Stimulated activated CD8-positive, alpha-beta memory T cell treated with anti-CD3 and anti-CD28 coated beads, Interleukin-7, amount 100 ng/mL, for 48 hours (primary cell): ENCODE data around the gene PTPRG.

Experiments
- DNase-seq, 2 donors: peaks; one replicate each; pipeline ENCODE4 v3.0.0-alpha.2; 2020; ENCODE audit warnings: low read depth in 1 of 2; ENCODE audit errors: extremely low read depth in 1 of 2

PTPRG gene

DNA sequence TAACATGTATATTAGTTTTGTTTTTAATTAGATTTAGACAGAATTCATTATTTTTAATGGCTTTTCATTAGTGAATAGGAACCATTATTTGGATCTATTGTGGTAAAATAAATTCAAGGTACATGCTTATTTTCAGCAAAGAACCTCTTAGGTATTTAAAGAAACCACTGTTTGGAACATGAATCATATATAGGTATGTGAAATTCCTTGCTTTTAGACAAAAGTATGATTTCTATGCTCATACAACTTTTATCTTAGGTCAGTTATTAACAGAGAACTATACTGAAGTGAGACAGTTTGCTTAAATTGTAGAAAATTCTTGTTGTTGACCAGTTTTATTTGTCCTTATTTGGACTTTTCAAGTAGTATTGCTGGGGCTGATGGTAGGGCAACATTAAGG is 422.1 kb downstream of the PTPRG start:
- DNase-seq, result no peak

DNA sequence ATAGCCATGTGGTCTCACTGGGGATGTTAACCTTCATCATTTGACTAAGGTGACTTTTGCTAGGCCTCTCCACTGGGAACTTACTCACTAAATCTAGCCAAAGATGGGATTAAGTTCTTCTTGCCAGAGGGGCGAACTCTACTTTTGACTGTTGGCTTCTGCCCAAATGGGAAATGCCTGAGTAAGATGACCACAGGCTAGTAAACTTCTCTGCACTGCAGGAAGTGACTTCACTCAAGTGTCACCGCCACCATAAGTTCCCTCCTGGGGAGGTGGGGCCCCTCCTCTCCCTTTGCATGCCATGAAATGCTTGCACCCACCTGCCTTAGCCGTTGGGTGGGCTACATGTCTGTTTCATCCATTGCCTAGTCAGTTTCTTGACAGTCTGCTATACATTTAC is 423.6 kb downstream of the PTPRG start:
- no peak for DNase-seq

DNA sequence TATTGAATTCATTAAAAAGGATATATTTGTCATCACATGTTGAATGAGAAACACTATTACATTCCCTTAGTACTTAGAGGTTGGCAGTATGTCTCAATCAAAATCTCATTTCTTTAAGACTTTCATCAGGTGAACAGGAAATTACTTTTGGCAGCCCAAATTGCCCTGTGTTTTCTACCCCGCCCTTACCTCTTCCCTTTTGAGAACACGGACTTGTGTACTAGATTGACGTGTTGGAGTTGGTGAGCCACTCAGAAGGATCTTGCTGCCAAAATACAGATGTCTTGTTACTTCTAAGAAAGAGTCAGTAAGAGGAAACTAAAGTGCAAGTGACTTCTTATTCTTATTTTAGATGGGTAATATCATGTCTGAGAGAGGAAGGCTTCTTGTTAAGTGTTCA is 425.1 kb downstream of the PTPRG start:
- DNase-seq, result no peak

DNA sequence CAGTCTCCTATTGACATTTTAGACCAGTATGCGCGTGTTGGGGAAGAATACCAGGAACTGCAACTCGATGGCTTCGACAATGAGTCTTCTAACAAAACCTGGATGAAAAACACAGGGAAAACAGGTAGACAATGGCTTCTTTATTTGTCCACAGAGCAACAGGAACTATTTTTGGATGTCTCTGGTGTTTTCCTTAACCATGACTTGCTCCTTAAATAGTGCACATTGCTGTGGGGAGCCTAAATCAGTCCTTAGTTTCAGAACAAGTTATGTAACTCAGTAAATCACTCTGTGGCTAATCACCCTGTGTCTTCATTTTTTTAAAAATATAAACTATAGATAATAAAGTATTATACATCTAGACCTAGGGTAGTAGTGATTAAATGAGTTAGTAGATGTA is 428.3 kb downstream of the PTPRG start:
- no peak for DNase-seq

DNA sequence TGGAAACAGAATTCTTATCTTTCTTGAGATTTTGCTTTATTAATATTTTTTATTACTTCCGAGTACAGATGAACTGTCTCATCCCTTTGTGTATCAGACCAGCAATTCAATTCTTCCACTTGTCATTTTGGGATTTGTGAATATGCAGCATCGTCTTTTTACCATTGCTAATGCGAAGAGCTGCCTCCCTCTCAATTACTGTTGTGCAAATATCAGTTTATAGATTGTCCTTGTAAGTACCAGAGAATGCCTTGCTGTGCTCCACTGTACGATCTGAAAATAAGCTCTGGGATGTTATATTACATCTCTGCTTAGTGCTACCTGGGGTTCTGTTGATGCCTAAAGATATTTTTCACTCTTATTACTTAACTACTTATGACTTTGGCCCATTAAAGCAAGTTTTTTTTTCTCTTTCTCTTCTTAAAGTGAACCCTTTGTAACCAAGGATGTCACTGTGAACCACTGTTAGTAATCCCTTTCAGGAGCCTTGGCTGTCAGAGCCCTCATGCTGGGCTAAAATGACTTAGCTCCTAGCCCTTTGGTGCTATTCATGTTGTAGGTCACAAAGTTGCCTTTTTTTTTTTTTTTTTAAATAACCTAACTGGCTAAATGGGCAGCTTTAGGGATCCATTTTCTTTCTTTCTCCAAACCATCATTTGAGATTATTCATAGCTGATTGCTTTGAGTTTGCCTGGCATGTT is 429.1 kb downstream of the PTPRG start:
- no peak for DNase-seq

DNA sequence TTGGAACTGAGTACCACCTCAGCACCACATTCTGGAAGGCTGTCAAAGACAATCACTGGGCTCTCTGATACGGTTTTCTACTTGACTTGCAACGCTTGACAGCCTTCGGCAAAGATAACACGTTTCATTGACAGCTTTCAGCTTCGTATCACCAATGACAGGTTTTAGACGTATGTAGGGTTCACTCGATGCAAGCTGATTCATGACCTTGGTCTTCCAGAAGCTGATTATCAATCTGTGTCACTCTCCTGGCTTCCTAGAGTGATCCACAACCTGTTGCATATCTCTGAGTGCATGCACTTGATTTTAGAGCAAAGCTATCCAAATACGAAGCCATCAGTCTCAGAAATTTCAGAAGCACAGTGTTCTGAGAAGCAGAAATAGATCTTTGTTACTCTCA is 430.3 kb downstream of the PTPRG start:
- DNase-seq, result no peak

DNA sequence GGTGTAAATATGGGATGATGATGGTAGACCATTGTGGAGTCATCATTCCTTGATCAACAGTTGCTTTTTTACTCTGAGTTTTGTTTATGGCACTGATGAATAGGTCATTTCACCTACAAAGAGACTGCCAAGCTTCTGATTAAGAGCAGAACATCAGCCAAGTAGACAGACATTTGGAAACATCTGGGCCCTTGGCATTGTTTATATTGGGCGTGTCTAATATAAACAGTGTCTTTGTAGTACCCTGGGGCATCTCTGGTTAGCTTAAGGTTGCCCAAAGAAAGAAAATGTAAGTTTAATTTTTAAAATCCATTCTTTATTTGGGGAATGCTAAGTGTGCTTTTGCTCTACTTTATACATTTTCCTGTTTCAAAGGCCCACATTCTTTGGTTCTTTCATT is 435.0 kb downstream of the PTPRG start:
- no peak for DNase-seq

DNA sequence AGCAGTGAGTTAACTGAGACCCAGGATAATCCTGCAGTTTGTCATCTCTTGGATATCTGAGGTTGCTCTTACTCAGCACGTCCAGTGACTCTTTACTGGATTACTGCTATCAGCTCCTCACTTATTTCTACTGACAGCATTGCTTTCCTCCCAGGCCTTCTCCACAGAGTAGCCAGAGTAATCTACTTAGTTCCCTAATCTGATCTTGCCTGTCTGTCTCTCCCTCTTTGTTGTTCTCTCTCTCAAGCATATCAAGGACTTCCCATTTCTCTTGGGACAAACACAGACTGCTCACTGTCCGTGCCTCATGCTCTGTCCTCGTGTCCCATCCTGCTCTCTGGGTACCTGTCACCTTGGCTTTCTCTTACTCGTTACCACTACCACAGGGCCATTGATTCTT is 435.7 kb downstream of the PTPRG start:
- DNase-seq, result no peak

DNA sequence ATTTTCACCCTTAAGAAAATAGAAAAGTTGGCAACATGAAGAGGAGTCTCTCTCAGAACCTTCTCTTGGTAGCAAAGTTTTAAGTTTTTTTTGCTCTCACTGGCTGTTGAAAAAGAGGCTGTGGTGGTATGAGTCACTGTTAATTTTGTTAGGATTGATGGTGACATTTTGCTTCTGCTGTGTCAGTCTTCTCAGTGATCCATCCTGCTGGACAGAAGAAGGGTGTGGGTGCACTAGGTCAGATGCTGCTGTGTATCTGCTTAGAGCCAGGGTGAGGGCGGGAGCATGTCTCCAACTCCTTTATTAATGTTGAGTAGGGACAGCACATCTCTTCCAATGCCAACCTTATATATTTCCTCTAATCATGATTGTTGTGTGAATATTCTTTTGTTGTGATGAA is 442.5 kb downstream of the PTPRG start:
- no peak for DNase-seq

DNA sequence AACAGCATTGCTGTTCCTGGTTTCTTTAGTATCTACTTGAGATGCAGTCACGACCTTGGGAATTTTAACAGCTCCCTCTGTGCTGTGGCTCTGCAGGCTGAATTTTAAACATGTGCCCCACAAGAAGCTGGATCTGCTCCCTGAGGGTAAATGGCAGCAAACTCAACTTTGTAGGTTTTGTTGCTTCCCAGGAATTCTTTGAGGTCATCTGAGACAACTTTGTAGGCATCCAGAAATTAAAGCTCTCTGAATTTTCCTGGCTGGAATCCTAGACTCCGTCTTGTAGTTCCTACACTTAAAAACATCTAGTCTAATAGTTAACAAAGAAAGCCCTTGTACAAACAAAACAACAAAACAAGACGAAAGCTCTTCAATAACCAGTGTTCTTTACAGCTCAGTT is 445.7 kb downstream of the PTPRG start:
- DNase-seq, result no peak

DNA sequence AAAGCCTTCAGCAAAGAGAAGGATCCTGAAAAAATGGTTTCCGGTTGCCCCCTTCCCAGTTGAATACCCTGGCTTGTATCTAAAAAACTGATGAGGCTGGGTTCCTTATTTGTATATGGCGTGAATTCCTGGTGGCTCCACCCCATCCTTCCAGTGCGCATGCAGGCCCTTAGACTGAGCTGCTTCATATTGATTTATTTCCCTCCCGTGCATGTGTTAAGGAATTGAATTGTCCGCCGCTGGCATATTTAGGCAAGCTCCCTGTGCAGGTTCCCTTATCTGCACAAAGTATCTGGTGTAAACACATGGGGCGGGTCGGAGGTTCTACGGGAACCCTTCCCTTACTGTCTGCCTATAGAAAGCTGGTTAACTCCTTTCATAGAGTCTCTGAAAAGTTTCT is 449.6 kb downstream of the PTPRG start:
- DNase-seq, result no peak

DNA sequence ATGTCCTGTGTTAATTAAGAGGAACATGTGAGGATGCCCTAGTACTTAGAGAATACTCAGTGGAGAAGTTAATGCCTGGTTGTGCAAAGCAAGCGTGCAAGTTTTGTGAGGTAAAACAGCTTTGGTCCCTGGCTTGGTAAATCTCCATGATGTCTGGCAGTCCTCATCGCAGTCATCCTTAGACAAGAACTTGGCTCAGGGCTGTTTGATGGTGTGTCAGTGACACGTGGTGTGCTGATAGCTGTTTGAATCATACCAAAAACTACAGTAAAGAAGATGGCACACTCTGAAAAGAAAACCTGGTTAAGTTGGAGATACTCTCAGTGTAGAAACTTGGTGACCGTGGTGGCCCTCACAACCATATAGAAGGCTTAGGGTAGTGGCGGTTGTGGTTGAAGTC is 450.3 kb downstream of the PTPRG start:
- DNase-seq, result no peak

DNA sequence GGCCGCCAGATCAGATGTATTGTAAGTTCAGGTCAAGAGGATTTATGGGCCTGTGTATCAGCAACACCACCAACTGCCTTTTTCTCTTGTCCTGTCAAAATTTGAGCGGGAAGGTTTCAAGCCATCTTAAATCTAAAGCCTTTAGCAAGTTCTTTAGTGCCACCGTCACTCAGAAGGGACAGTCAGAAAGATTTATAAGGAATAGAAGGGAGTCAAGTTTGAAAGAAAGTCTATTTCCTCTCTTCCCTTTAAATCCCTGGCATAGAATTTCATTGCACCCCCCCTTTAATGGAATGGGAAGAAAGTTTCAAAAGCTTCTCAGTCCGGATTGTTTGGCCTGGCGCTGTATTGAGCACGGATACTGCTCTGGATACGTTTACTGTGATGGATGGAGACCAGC is 452.6 kb downstream of the PTPRG start:
- DNase-seq, result no peak

DNA sequence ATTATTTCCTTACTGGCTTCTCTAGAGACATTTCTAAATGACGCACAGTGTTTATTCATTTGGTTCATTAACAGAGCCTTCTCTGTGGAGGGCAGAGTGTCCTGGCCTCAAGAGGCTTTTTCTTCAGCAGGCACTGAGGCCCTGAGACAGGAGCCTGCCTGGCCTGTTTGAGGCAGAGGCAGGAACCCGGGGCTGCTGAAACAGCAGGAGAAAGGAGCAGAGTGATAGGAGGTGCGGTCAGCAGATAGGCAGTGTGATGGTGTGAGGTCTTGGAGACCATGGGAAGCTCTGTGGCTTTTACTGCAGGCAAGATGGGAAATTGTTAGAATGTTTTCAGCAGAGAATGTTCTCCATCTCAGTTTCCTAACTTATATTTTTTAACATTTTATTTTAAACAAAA is 453.7 kb downstream of the PTPRG start:
- DNase-seq, result no peak

DNA sequence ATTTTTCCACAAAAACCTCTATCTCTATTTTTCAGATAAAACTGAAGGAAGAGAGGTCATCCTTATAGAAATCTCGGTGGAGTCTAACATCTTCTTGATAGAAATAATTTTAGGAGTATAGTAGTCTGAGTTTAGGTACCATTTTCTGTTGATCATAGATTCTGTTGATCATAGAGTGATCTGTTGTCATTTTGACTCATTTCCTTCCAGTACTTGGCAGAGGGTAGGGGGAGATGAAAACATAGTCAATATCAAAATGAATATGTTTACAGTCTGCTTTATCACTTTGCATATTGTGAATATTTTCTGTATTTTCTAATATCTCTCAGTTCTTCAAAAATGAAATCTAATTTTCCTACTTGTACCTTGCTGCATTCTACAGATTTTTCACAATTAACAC is 458.5 kb downstream of the PTPRG start:
- no peak for DNase-seq

DNA sequence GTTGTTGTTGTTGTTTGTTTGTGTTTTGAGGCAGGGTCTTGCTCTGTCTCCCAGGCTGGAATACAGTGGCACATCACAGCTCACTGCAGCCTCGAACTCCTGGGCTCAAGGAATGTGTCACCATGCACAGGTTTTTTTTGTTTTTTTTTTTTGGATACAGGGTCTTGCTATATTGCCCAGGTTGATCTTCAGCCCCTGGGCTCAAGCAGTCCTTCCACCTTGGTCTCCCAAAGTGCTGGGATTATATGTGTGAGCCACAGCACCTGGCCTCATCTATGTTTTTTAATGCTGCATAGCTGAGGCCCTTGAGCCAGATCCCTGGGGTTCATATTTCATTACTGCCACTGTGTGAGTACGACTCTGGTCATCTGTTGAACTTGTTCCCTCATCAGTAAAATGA is 459.3 kb downstream of the PTPRG start:
- DNase-seq, result no peak

DNA sequence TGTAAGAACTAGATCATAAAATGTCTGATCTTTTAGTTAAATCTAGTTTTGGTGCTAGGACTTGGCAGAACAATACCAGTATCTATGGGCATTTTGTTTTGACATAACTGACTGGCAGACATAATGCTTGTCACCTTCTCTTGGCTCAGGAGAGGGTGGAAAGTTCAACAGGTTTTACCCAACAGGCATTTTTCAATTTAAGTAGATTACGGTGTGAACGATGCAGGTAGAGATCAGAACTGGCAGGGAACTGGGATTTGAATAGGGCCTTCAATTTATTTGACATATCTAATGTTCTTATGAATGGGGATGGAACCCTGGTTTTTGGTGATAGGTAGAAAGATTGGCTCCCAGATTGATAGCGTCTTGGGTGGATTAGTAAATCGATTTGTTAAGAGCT is 460.9 kb downstream of the PTPRG start:
- no peak for DNase-seq

DNA sequence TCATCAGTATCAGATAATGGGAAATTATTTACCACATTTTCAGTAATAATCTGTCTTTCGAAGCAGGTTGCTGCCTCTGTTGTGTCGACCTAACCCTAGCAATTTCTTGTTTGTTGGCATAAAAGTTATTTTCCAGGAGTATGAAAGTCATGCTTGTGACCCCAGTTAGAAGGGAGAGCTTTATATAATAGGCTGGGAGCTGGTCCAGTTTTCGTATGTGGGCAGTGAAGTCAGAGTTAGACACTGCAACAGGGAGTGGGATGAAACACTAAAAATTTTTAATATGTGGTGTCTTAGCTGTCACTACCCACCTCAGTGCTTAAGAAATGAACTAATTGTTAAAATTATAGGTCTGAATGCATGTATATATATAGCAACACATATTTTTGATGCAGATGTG is 463.5 kb downstream of the PTPRG start:
- DNase-seq, result no peak

DNA sequence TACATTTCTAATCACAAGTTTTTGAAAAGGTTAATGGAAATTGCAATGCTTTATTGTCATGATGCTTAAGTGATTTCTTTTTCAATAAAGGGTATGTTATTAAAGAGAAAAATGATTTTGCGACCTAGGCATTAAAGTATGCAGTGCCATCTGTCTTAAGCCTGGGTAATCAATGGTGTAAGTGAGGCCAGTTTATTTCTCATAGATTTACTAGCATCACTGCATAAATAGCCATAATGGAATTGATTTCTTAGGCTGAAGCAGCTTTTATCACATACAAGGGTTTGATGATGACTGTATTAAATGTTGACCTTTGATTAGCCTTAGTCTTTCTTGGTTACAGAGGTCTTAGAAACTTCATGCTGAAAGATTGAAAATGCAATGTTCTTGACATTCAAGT is 464.5 kb downstream of the PTPRG start:
- DNase-seq, result no peak

DNA sequence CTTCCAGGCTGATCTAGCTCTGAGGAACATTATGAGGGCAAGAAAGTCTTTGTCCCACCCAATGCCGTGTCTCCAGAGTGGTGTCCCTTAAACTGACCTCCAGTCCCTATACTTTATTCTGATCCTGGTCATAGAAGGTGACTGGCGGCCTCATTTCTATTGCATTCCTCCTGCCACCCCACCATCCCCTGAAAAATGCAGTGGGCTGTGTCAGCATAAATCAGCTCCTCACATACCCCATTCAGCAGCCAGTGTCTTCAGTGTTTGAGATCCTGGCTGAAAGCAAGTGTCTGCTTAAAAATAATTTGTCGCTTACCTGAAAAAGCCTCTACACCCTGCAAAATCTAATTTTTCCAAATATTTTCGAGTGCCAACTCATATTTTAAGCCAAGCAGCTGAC is 465.9 kb downstream of the PTPRG start:
- no peak for DNase-seq

DNA sequence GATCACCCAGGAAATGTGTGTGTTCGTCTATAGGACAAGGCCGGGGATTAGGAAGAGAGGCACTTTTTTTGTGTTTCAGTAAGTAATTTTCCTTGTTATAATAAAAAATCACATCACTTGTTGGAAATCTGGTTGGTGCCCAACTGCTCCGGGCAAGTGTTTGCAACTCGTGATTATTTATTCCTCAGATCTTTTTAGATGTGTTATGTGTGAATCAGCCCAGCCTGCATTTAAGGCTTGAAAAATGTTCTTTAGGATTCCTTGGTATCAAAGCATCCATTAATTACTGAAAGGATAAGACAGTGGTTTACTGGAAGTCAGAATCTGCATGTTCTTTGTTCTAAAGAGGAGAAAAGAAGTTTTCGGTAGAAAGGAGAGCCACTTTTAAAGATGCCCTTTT is 466.4 kb downstream of the PTPRG start:
- no peak for DNase-seq

DNA sequence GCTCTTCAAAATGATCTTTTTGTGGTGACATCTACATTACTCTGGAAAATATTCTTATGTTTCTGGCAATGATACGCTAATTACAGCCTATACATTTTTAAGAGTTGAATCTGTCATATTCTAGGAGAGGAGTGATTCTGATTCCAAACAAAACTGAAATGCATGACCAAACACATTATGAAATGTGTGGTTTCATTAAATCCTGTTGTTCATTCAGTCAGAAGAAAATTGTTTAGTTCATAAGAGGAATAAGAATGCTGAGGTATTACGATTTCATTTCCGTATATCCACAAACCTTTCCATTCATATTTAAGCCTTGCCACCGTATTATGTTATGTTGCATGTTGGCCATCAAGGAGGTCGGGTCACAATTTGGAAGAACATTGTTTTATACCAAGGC is 466.9 kb downstream of the PTPRG start:
- no peak for DNase-seq

DNA sequence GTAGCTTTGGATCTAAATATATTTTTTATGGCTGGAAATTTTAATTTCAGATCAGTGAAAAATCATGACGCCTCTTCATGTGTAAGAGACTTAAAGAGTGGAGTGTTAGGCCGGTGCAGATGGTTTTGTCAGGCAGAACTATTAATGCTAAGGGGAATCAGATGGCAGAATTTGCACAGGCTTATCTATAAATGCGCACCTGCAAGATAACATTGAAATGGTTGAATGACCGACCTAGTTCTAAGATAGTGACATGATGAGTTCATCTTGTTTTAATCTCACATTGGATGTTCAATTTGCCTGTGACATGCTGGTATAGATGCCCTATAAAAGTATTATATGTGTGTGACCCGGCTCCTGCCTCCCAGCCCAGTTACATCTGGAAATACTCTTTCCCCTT is 471.4 kb downstream of the PTPRG start:
- DNase-seq, result no peak
